ENCODE data around the gene ARCN1.
"Not testable (repeated sequence)": the region's sequence is repeated elsewhere in the genome, so short reads cannot be mapped to it uniquely, and the experiment has no call there.

The ARCN1 gene

DNA sequence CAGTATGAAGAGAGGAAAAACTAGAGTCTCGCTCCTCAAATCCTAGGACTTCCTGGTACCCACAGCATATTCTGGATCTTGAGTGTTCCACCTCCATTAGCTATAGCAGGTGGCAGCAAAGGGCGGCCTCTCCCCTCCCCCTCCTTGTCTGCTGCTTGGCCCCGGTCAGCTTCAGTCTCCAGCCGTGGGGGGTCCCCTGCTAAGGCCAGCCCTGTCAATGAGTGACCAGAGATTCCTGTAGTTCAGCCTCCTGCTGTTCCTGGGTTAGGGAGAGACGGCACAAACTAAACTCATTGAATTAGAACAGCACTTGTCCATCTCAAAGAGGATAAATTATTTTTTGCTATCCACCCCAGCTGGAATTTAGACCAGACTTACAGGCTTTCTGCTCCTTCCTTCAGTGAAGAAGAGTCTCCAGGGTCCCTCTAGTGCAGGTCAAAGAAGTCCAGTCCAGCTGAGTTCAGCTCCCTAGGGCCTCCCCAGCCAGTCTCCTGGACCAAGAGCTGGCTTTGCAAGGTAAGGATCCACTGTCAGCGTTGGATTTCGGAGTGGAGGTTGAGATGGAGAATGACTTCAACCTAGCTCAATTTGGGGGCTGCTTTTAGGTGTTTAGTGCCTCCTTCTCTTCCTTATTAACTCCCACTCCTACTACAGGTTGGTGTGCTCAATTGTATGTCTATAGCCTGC lies 34.1 kb downstream of the ARCN1 start:
- no peak for DNase-seq (ENCODE audit: low spot score)

DNA sequence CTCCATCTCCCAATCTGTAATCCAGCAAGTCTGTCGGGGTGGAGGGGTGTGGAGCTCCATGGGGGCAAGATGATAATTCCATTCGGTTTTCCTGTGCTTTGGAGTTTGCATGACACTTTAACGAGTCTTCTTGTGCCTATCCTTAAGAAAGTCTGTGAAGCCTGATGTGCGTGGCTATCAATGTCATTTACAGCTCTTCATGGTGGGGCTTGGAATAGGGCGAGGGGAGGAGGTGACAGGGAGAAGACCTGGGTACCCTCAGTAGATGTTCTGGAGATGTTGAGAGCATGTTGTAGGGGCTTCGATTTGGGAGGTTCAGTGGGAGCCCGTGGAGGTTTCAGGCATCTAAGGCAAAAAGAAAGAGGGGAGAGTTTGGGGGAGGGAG lies 34.6 kb downstream of the ARCN1 start:
- DNase-seq (ENCODE audit: low spot score) = no peak

DNA sequence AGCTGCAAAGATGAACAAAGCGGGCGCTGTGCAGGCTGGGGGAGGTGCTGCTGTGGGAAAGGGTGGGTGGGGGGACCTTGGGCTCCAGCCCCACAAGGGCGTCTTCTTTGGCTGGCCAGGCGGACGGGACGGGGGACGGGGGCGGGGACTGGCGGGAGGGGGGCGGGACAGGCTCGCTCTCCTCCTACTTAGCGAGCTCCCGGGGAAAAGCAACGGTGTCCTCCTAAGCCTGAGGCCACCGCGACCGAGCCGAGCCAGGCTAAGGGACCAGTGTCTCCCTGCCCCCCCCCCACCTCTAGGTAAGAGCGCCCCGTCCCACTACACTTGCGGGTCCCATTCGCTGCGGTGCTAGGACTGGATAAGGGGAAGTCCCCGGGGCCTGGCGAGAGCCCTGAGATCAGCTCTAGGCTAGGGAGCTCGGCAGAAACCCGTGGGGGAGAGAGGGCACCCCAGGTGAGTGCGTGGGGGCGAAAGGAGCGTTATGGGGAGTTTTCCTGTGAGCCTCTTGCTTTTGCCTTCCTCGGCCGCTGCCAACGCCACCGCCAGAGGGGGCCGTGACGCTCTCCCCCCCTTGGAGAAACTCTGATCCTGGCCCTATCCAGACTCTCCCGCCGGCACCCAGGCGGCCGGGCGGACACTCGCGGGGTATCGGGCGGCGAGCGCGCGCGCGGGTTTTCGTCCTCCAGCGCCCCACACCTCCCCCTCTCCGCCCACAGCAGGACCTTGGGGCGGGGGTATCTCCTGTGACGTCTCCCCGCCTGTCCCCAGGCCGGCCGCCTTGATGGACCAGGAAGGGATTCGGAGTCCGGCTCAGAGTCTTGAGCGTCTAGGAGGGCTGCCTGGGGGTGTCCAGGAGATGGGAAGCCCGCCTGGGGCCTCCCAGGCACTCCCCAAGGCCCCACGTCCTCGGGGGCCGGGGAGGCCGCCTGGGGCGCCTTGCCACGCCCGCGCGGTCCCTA lies 35.5 kb downstream of the ARCN1 start, which contains the start of gene PHLDB1:
TSS of gene PHLDB1 (plus strand) at position 215 of the 959 bp plus-strand sequence. CDS start 6,222 bp downstream, outside the sequence.
- DNase-seq (ENCODE audit: low spot score) = peak; percentile 82

DNA sequence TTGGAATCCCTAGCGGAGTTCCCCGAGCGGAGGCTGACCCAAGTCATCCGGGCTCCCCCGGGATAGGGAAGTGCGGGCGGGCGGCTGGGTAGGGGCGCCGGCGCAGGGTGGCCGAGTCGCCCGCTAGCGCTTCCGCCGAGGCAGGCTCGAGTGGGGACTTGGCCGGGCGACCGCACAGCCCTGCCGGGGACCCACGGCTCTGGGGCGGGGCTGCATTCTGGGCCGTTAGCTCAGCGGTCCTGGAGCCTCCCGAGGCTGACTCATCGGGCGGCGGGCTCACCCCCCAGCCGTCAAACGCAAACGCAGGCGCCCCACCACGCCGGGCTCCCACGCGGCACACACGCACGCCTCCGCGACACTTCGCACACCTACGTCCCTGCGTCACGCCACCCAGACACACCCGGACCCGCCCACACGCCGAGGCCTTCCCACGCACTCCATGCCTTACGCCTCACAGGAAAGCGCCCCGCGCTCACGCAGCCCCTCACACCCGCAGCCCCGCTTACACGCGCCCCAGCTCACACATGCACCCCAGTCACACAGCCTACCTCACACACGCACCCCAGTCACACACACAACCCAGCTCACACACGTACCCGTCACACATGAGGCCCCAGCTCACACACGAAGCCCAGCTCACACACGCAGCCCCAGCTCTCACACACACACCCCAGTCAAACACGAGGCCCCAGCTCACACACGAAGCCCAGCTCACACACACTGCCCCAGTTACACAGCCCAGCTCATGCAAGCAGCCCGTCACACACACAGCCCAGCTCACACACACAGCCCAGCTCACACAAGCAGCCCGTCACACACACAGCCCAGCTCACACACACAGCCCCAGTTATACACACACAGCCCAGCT lies 36.4 kb downstream of the ARCN1 start:
- peak; percentile 56 for DNase-seq (ENCODE audit: low spot score)

DNA sequence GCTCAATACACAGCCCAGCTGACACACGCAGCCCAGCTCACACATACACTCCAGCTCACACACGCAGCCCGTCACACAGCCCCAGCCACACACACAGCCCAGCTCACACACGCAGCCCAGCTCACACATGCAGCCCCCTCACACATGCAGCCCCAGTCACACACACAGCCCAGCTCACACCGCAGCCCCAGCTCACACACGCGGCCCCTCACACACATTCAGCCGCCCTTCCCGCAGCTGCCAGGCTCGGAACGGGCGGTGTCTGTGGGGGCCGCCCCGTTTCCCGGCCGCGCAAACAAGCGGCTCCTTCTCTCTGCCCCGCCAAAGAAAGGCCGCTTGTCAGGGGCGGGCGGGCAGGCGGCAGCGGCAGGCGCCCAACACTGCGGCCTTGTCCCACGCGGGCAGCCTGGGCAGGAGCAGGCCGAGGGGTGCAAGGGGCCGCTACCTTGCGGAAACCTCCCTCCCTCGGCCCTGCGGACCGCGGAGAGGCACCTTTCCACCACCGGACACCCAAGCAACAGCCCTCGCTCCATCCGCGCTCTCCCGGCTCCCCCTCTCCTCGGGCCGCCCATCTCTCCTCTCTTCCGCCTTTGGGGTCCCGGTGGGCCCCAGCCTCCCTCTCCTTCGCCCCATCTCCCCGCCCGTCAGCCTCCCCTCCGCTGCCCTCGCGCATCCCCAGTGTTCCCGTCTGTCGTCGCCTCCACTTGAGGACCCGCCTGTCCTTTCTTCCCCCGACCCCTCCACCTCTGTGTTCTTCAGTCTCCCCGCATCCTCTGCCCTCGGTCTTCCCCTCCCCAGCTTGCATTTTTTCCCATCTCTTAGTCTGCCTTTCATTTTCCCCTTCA lies 37.4 kb downstream of the ARCN1 start:
- no peak for DNase-seq (ENCODE audit: low spot score)

DNA sequence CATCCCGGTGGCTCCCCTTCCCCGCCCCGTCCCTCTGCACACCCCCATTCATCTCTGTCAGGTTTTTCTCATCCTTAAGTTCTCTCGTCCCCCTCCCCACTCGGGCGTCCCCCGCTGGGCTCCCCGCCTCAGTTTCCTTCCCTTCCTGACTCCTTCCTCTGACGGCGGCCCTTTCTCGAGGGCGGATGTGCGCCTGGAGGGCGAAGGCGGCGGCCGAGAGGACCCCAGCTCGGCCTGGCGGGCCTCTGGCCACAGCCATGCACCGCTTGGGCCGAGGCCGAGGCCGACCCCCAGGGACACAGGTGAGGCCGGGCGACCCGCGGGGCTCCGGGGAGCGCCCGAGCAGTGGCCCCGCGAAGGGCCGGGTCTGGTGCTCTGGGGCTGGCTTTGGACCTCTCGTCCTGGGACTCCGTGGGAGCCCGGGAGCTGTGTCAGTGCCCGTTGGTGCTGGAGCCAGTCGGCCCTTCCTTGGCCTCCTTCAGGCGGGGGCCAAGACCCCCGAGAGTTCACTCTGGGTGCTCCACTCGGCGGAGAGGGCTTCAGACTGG lies 38.1 kb downstream of the ARCN1 start:
- DNase-seq (ENCODE audit: low spot score) = no peak

DNA sequence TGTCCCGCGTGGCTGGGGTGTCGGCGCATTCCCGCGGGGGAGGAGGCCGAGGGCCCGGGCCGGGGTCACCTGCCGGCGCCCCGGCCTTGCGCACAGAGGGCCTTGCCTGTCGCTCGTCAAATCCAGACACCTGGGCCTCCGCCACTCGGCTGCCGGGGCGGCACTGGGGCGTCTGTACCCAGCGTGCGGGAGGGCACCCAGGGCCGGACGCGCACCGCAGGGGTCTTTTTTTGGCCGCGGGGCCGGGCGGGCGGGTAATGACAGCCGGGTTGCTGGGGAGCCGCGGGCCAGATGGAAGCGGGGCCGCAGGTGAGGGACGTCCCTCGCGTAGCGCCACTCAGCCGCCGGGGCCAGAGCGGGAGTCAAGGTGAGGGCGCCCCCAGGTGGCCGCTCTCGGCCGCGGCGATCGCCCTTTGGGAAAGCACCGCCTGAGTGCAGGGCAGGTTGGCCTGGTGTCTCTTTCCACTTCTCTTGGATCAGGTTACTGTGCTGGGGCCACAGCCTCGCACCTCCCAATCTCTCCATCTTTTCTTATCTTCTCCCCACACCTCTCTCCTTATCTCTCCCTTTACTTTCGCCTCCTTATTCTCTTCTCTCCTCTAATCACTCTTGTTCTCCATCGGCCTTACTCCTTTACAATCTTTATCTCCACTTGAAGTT lies 38.7 kb downstream of the ARCN1 start:
- DNase-seq (ENCODE audit: low spot score) = peak; percentile 86

DNA sequence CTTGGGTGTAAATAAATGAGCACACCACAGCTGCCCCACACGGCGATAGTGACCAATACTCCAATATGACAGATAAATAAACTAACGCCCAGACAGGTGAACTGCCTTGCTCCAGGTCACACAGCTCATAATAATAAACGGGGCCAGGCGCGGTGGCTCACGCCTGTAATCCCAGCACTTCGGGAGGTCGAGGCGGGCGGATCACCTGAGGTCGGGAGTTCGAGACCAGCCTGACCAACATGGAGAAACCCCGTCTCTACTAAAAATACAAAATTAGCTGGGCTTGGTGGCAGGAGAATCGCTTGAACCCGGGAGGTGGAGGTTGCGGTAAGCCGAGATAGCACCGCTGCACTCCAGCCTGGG lies 39.2 kb downstream of the ARCN1 start:
- not testable (repeated sequence) for DNase-seq (ENCODE audit: low spot score)

DNA sequence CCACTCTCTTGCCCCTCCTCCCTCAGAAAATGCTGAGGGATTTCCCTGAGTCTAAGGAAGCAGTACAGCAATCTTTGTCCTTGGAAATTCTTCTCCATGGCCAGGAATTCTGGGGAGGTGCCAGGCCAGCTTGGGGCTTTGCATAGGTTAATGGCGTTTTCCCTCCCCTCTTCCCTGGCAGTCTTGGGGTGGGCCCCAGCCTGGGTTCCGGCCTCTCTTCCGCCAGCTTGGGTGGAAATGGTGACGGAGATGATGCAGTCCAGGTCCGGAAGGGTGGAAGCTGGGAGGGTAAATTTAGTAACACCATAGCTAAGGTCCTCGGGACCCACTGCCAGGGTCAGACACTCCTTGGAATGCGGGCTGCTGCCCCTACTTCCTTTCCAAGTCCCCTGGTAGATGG lies 40.2 kb downstream of the ARCN1 start:
- no peak for DNase-seq (ENCODE audit: low spot score)

DNA sequence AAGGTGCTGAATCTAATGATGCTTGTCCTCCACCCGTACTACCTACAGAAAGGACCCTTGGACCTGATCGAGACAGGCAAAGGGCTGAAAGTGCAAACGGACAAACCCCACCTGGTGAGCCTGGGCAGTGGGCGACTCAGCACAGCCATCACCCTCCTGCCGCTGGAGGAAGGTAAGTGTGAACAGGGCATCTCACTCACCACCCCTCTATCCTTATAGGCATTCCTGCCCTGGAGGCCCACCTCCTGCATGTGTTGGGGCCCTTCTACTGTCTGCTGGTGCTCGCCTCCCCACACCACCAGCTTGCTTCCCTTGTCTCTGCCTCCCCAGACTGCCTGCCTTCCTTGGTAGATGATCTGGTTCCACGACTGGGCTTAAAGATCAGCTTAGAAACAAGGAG lies 42.3 kb downstream of the ARCN1 start:
- DNase-seq (ENCODE audit: low spot score) = no peak

DNA sequence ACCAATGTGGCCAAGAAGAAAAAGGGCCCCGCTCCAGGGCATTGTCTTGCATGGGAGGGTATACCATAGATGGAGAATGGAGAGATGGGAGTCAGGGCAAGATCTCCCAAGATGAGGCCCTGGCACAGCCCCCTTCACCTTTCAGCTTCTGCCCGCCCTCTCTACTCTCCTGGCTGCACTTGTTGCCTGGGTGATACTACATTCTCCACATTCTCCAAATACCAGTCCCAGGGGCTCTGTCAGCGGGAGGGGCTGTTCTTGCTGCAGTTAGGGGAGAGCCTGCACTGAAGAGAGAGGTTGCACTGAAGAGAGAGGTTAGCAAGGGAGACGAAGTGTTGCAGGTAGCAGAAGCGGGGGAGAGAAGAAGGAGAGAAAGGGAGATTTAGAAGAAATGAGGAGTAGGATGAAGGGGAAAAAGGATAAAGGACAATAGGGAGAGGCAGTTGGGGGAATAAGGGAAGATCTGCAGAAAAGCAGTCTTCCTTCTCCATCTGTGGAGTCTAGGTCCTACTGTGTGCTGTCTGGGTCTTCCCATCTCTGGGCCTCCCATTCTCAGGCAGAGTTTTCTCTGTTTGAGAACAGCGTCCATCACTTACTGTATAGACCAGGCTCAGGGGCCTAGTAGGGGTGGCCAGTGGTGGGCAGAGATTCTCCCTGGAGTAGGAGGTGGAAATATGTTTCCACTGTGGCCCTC lies 43.2 kb downstream of the ARCN1 start:
- no peak for DNase-seq (ENCODE audit: low spot score)

DNA sequence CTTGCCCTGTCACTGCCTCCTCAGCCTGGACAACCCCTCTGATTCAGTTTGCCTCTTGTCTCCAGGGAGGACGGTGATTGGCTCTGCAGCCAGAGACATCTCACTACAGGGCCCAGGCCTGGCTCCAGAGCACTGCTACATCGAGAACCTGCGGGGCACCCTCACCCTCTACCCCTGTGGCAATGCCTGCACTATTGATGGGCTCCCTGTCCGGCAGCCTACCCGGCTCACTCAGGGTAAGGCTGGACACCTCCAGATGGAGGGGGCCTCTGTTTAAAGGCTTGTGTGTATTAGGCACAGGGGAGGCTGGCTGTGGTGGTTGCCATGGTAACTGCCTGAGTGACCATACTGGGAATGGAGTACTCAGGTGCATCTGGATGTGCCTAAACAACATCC lies 43.8 kb downstream of the ARCN1 start:
- DNase-seq (ENCODE audit: low spot score) = no peak

DNA sequence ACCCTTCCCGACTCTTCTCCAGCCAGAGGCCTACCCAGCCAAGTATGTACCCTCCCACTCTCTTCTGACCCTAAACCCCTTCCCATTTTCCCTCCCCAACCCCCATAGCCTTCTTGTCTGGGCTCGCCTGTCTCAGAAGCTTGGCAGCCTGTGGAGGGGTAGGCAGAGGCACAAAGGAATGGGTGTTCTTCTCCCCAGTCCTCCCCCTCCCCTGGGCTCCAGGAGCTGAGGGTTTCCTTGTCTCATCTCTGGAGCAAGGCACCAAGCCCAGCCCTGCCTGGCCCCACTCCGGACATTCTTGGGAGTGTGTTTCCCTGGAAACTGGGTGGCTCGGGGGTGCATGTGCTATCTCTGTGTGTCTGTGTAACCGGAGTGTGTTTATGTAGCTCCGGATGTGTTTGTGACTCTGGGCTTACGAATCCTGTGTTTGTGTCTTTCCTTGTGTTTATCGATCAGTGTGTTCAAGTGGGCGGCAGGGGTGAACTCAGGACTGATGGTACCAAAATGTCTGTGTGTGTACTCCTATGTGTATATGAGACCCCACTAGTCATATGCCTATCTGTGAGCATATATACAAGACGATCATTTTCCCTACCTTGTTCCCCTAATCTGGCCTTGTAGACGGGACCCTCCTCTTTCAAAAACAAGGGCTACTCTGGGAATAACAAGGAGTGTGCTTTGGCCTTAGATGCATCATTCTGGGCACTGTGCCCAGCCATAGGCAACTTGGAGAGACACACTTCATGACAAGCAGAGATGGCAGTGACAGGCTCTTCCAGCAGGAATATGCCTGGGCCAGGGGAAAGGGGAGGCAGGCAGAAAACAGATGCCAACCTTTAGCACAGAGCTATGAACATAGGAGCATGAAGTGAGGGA lies 46.1 kb downstream of the ARCN1 start:
- no peak for DNase-seq (ENCODE audit: low spot score)

DNA sequence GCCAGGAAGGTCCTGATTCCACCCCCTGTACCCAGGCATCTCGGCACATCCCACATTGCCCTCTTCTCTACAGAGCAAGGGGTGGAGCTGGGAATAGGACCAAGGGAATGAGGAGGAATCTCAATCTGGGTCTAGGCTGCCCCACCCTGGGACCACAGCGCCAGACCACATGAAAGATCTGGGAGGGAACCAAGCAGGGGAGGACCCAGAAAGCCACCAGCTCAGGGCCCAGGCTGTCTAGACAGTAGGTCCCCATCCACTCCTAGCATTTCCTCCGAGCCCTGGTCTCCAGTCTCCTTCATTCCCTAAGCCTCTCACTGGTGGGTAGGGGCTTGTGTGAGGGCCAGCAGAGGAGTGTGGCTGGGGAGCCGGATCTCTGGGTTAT lies 46.8 kb downstream of the ARCN1 start:
- DNase-seq (ENCODE audit: low spot score) = no peak

DNA sequence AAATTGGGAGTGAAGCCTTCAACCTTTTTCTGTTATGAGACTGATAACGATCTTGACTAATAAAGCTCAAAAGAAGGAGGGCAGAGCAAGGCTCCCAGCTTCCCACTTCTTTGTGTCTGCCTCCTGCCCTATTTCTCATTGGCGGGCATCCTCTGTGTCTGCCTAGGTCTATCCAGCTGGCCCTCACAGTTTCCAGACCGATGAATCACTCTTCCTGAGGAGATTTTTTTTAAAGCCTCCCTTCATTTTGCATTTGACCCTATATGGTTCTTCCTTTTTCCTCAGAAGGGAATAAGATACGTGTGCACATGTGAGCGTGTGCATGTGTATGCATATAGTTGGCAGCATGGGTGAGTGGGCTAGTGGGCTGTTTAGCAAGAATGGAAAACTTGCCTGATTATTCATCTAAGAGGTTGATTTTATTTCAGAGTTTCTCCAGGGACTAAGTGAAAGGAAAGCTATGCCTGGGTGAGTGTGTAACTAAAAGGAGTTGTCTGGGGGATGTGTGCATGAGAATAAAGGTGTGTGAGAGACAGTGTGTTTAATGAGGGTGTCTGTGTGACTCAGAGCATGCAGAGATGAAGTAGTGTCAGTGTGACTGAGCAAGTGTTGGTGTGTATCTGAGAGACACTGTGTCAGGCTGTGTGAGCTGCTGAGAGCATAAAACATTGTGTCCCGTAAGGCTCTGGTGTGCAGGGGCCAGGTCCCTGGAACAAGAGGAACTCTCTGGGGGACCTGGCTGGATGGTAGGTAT lies 47.4 kb downstream of the ARCN1 start:
- DNase-seq (ENCODE audit: low spot score) = no peak

DNA sequence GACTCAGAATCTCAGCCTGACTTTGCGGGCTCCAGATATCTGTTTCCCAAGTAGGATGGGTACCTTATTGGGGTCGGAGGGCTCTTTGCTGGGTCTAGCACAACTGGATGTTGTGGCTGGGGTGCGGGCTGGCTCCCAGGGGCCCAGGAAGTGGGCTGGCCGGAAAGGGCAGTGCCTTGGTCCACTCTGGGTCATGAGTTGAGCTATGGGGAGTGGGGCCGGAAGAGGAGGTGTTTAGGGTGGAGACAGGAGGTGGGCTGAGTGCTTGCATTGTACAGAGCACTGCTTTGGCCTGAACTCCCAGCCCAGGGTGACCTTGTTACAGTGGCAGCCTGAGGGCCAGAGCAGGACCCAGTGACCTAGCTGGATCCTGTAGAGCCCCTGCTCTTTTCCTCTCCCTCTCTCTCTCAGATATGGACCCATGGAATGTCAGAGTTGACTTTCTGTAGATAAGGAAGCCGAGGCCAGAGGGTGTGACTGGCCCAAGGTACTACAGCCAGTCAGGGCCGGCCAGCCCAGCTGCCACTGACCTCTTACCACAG lies 48.4 kb downstream of the ARCN1 start:
- DNase-seq (ENCODE audit: low spot score) = no peak

DNA sequence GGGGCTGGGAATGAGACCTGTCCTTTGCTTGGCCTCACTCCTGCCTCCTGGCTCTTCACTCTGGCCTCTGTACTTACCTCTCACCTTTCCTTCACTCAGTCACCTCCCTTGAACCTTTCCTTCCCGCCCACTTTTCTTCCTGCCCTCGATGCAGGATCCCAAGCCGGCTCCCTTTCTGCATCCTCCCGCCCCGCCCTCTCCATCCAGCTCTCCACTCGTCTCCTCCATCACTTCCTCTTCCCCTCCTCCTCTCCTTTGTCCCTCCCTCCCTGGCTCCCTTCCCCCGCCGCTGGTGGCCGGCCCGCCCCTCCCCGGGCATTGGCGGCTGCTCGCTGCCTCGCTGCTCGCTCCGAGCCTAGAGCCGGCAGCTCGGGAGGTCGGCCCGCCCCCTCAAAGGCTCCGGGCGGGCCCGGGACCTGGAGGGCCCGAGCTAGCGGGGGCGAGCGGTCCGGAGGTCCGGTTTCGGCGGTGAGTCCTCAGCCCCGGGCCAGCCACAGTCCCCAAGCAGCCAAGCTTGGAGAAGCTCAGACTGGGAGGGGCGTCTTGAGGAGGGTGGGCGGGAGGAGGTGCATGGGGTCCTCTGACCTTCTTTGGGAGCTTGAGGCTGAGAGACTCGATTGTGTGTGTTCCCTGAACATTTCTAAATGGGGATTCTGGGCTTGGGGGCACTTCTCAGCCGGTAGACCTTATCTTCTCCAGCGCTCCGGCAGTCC lies 49.0 kb downstream of the ARCN1 start:
- peak; percentile 83 for DNase-seq (ENCODE audit: low spot score)
